ENCODE data around the gene GRAMD1A.
"Not testable (repeated sequence)": the region's sequence is repeated elsewhere in the genome, so short reads cannot be mapped to it uniquely, and the experiment has no call there.

The GRAMD1A gene

DNA sequence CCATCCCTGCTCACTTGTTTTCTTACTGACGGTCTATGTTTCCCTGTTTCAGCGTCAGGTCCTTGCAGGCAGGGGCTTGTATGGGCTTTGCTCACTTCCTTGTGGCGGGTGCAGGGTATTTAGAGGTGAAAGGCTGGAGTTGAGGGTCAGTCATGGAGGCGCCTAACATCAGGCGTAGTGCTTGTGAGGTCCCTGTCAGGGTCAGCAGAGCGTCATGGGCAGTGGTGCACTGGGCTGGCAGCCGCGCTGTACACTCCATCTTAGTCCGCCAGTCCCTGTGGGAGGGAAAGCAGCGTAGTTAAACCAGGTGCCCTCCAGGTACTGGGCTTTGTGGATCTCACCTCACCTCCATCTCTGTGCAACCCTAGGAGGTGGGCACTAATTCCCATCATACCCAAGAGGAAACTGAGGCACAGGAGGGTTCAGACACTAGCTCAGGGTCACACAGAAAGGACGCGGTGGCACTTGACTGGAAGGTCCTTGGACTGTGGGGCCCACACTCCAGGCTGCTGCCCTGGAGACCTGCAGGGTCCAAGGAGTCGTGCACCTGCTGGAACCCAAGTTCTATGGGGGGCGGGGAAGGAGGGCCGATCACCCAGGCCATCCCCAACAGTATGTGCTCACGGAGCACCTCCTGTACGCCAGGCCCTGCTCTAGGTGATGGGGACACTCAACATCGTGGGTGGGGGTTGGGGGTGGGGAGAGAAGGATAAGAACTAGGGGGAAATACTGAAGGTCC, 4.6 kb downstream of the GRAMD1A start:
- DNase-seq (ENCODE audit: low spot score) = no peak

DNA sequence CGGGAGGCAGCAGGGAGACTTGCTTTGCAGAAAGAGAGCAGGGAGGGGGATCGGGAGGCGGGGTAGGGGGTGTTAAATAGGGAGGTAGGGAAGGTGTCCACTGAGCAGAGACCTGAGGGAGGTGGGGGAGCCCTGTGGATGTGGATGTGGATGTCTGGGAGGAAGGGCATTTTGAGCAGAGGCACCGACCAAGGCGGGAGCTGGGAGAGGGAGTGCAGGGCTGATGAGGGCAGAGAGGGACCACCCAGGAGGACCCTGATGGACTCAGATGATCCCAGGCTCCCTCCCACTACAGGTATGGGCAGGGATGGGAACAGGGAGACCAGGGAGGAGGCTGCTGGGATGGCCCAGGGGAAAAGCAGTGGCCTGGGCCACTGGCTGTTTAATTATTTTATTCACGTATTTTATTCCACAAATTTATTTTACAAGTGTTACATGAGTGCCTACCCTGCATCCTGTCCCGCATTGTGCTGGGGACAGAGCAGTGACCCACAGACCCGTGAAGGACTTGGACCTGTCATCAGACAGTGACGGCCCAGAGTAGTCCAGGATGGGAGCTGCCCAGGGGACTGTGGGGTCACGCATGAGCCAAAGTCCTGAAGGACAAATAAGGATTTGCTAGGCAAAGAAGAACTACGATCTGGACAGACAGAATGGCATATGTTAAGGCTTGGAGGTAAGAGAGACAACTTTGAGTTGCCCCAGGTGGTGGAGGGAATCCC, 5.3 kb downstream of the GRAMD1A start:
- no peak for DNase-seq (ENCODE audit: low spot score)

GRCh38 chr19:35006007-35006341, 5.9 kb downstream of the GRAMD1A start:
- not testable (repeated sequence) for DNase-seq (ENCODE audit: low spot score)

DNA sequence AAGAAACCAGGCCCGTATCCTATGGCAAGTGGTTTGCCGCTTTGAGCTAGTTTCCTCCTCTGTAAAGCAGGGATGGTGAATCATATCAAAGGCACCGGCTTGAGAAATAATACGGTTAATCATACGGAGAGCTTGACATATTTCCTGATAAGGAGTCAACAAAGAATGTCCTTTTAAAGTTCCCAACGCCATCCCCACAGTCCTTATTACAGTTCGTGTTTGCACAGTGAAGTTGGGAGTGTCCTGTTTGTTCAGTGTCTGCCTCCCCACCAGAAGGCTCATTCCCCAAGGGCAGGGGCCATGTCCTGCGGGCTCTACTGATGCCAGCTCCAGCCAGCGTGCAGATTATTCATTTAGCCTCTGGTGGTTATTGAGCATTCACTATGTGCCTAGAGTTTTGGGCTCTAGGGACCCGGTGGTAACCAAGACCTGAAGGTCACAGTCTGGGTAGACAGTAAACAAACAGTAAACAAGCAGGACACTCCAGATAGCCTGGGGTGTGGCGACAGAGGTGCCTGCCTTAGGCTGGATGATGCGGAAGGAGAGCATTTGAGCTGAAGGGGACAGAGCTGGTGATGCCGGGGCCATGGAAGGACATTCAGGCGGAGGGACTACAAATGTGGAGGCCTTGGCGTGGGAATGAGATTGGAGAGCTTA, 6.3 kb downstream of the GRAMD1A start:
- DNase-seq (ENCODE audit: low spot score) = peak; percentile 96

- no peak for DNase-seq (ENCODE audit: low spot score)
Measured at GRCh38 chr19:35006999-35007365, 6.9 kb downstream of the GRAMD1A start.

DNA sequence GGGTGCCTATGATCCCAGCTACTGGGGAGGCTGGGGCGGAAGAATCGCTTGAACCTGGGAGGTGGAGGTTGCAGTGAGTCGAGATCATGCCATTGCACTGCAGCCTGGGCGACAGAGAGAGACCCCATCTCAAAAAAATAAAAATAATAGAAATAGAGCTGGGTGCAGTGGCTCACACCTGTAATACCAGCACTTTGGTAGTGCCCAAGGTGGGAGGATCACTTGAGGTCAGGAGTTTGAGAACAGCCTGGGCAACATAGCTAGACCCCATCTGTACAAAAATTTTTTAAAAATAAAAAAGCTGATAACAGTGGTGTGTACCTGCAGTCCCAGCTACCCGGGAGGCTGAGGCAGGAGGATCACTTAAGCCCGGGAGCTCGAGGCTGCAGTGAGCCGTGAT, 7.3 kb downstream of the GRAMD1A start:
- not testable (repeated sequence) for DNase-seq (ENCODE audit: low spot score)

GRCh38 chr19:35008891-35009341, 8.8 kb downstream of the GRAMD1A start:
- no peak for DNase-seq (ENCODE audit: low spot score)

GRCh38 chr19:35009424-35010415, 9.6 kb downstream of the GRAMD1A start:
- DNase-seq (ENCODE audit: low spot score) = no peak

GRCh38 chr19:35011091-35011689, 11.1 kb downstream of the GRAMD1A start:
- DNase-seq (ENCODE audit: low spot score) = no peak

- no peak for DNase-seq (ENCODE audit: low spot score)
Measured at GRCh38 chr19:35011737-35012682, 11.9 kb downstream of the GRAMD1A start.

GRCh38 chr19:35013041-35013819, 13.1 kb downstream of the GRAMD1A start:
- DNase-seq (ENCODE audit: low spot score) = peak; percentile 91

GRCh38 chr19:35013820-35014754, 14.0 kb downstream of the GRAMD1A start:
- no peak for DNase-seq (ENCODE audit: low spot score)

GRCh38 chr19:35014774-35015173, 14.7 kb downstream of the GRAMD1A start:
- not testable (repeated sequence) for DNase-seq (ENCODE audit: low spot score)

GRCh38 chr19:35015270-35015953, 15.3 kb downstream of the GRAMD1A start:
- DNase-seq (ENCODE audit: low spot score) = no peak

- DNase-seq (ENCODE audit: low spot score) = no peak
Measured at GRCh38 chr19:35015954-35016351, 15.8 kb downstream of the GRAMD1A start.

- no peak for DNase-seq (ENCODE audit: low spot score)
Measured at GRCh38 chr19:35017507-35017906, 17.4 kb downstream of the GRAMD1A start.

- no peak for DNase-seq (ENCODE audit: low spot score)
Measured at GRCh38 chr19:35018379-35018778, 18.3 kb downstream of the GRAMD1A start.

DNA sequence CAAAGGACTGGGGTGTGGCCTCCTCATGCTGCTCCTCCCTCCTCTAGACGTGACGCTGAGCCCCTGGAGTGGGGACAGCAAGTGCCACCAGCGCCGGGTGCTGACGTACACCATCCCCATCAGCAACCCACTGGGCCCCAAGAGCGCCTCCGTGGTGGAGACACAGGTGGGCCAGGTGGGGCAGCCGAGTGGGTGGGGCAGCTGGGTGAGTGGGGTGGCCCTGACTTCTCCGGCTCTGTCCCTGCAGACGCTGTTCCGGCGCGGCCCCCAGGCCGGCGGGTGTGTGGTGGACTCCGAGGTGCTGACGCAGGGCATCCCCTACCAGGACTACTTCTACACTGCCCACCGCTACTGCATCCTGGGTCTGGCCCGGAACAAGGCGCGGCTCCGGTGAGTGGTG, 19.0 kb downstream of the GRAMD1A start:
- no peak for DNase-seq (ENCODE audit: low spot score)
